GM12873 (cell line): ENCODE measurements around the gene PHACTR1.

Experiments
- CTCF ChIP-seq: IDR thresholded peaks from 2 replicates; pipeline ENCODE4 v1.5.1; 2012; ENCODE audit warnings: low read depth, mild to moderate bottlenecking, moderate library complexity, low read length, control low read depth; ENCODE audit not compliant: insufficient read depth; ENCODE audit errors: missing control alignments

PHACTR1 gene

GRCh38 chr6:12791371-12791770, 74.8 kb downstream of the PHACTR1 start:
- TF ChIP-seq CTCF: no peak

- TF ChIP-seq CTCF: no peak
These were observed 81.8 kb downstream of the PHACTR1 start for GRCh38 chr6:12798326-12798725.

GRCh38 chr6:12800120-12800519, 83.6 kb downstream of the PHACTR1 start:
- TF ChIP-seq CTCF: no peak

GRCh38 chr6:12801141-12801540, 84.6 kb downstream of the PHACTR1 start:
- TF ChIP-seq CTCF: no peak

GRCh38 chr6:12802440-12802839, 85.9 kb downstream of the PHACTR1 start:
- no peak for TF ChIP-seq CTCF

GRCh38 chr6:12803486-12803885, 86.9 kb downstream of the PHACTR1 start:
- no peak for TF ChIP-seq CTCF

GRCh38 chr6:12804952-12805645, 88.5 kb downstream of the PHACTR1 start:
- TF ChIP-seq CTCF: no peak
